ENCODE measurements around the gene ELP4. TPM values are rescaled to one million over a fixed set of nuclear protein-coding genes. Genes with fewer than 3 reads are reported as not detected.

The ELP4 gene
- total and polyA plus RNA-seq, 11 donors, result 8.5 to 20.7 (median 14.1) TPM

- intact Hi-C loops (cut with DNase I), result no loop called here
- H3K4me1 ChIP-seq, result peaks cover 0 to 35% (median 12%) of the 10 kb centered on the region in 12 donors
- TF ChIP-seq POLR2A (IDR thresholded peaks at IDR 0.05) (no peak), CTCF (IDR thresholded peaks at IDR 0.05) (no peak)
- no peaks in the 10 kb centered on the region for H3K9me3 ChIP-seq
- H3K4me3 ChIP-seq, result no peak overlapping the region
- H3K27ac ChIP-seq, result no peak overlapping the region
- 26 to 36% (median 28%) methylated on average over 15 to 17 of the region's 17 CpGs for WGBS, 4 donors
- no peak for ATAC-seq
- no peaks in the 10 kb centered on the region for H3K36me3 ChIP-seq
- no peak for DNase-seq
- H3K27me3 ChIP-seq, result peaks cover 86 to 100% (median 100%) of the 10 kb centered on the region in 9 donors
These were observed 312.8 kb downstream of the ELP4 start for GRCh38 chr11:31822175-31822926.

- peaks cover 0 to 31% (median 5%) of the 10 kb centered on the region in 12 donors for H3K4me1 ChIP-seq
- ATAC-seq (no peak), DNase-seq (no peak)
- H3K27ac ChIP-seq, result no peak overlapping the region
- H3K27me3 ChIP-seq, result peaks cover 88 to 100% (median 100%) of the 10 kb centered on the region in 9 donors
- H3K36me3 ChIP-seq, result no peaks in the 10 kb centered on the region
- intact Hi-C loops (cut with DNase I), result no loop called here
- H3K9me3 ChIP-seq, result no peaks in the 10 kb centered on the region
- WGBS, 4 donors, result 28 to 64% (median 40%) methylated on average over 7 to 14 of the region's 14 CpGs
- no peak overlapping the region for H3K4me3 ChIP-seq
- TF ChIP-seq CTCF (IDR thresholded peaks at IDR 0.05) (no peak), POLR2A (IDR thresholded peaks at IDR 0.05) (no peak)
These were observed 313.5 kb downstream of the ELP4 start for GRCh38 chr11:31822927-31823643.

GRCh38 chr11:31823644-31824331 lies 314.2 kb downstream of the ELP4 start:
- ATAC-seq, result no peak
- Histone ChIP-seq H3K4me1 (peaks cover 0 to 25% (median 3%) of the 10 kb centered on the region in 12 donors), H3K27ac (no peak overlapping the region), H3K36me3 (no peaks in the 10 kb centered on the region), H3K4me3 (no peak overlapping the region), H3K9me3 (no peaks in the 10 kb centered on the region), H3K27me3 (peaks cover 88 to 100% (median 100%) of the 10 kb centered on the region in 9 donors)
- TF ChIP-seq CTCF (IDR thresholded peaks at IDR 0.05) (no peak), POLR2A (IDR thresholded peaks at IDR 0.05) (no peak)
- 10 to 15% (median 10%) methylated on average over 16 to 24 of the region's 24 CpGs for WGBS, 4 donors
- intact Hi-C loops (cut with DNase I), result no loop called here
- DNase-seq, result no peak
